Measurements from ENCODE around the gene ALOXE3.

The ALOXE3 gene

GRCh38 chr17:8046306-8046928 lies 71.9 kb downstream of the ALOXE3 start:
- no peak for DNase-seq (ENCODE audit: low read depth)
- H3K4me3 ChIP-seq (ENCODE audit: low read length), result no peak overlapping the region
- TF ChIP-seq, protein P1, sequence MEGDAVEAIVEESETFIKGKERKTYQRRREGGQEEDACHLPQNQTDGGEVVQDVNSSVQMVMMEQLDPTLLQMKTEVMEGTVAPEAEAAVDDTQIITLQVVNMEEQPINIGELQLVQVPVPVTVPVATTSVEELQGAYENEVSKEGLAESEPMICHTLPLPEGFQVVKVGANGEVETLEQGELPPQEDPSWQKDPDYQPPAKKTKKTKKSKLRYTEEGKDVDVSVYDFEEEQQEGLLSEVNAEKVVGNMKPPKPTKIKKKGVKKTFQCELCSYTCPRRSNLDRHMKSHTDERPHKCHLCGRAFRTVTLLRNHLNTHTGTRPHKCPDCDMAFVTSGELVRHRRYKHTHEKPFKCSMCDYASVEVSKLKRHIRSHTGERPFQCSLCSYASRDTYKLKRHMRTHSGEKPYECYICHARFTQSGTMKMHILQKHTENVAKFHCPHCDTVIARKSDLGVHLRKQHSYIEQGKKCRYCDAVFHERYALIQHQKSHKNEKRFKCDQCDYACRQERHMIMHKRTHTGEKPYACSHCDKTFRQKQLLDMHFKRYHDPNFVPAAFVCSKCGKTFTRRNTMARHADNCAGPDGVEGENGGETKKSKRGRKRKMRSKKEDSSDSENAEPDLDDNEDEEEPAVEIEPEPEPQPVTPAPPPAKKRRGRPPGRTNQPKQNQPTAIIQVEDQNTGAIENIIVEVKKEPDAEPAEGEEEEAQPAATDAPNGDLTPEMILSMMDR (conservative IDR thresholded peaks at IDR 0.05; ENCODE audit: low read depth, low read length), result no peak

All from retinal pigment epithelial cell (primary cell).